GM12878 (cell line): ENCODE measurements around the gene MRPL20. TPM values are rescaled to one million over a fixed set of nuclear protein-coding genes. Genes with fewer than 3 reads are reported as not detected.
A peak's percentile ranks its signal among the peaks of the same experiment; 100 is the strongest.

ENCODE experiments used
- ATAC-seq: fragments of 200-7000 bp; cut with Tn5 transposase; 3 replicates; pipeline ENCODE4 v1.9.1; 2020; ENCODE audit warnings: mild to moderate bottlenecking, moderate library complexity
- BruUV-seq: library from RNA; stranded (reverse); fragments of 400-500 nt; replicated peaks from 2 replicates; lab custom pipeline; 2021; lab: Mats Ljungman, UMichigan
- CTCF ChIA-PET: fragments of 300-600 bp; sonication (Branson Sonifier 250); formaldehyde crosslinking; extraction: SDS; loops from one replicate; lab custom pipeline; 2021; ENCODE audit warnings: inconsistent platforms; lab: Yijun Ruan, JAX
- POLR2A ChIA-PET: fragments of 350-600 bp; formaldehyde crosslinking; extraction: SDS; loops from one replicate; lab custom pipeline; 2021; ENCODE audit warnings: inconsistent platforms; lab: Charles Lee
- RAD21 ChIA-PET: fragments of 300-600 bp; sonication (Branson Sonifier 250); formaldehyde crosslinking; loops from one replicate; lab custom pipeline; 2023; ENCODE audit warnings: antibody characterized with exemption; ENCODE audit not compliant: unreplicated experiment; lab: Charles Lee
- SMC1A ChIA-PET: fragments of 300-600 bp; sonication (Branson Sonifier 250); formaldehyde crosslinking; loops from one replicate; lab custom pipeline; 2023; ENCODE audit not compliant: unreplicated experiment, uncharacterized antibody; lab: Charles Lee
- DNase-seq: peaks from one replicate; pipeline ENCODE4 v3.0.0-alpha.2; 2011; ENCODE audit warnings: low read depth, low spot score
- FAIRE-seq: peaks from 3 replicates; lab custom pipeline; 2011; peaks lifted over from hg19 to GRCh38; lab: Jason Lieb, UNC
- H2AFZ ChIP-seq: 2 replicates; pipeline ENCODE4 v1.6.0; 2011; ENCODE audit warnings: low read depth, low read length, control low read depth; ENCODE audit not compliant: control insufficient read depth
- H3K27ac ChIP-seq: 2 replicates; pipeline ENCODE4 v1.5.1; 2011; ENCODE audit warnings: control low read depth; ENCODE audit not compliant: control insufficient read depth, insufficient read depth
- H3K27me3 ChIP-seq, 2 experiments: replicated peaks in 1 of 2; 2 replicates each; pipeline versions ENCODE4 v1.6.0 to v1.6.1; 2011; ENCODE audit warnings: low read length in 1 of 2; ENCODE audit not compliant: control insufficient read depth in 2 of 2, insufficient read depth in 2 of 2
- H3K36me3 ChIP-seq, 2 experiments: 2 replicates each; pipeline ENCODE4 v1.5.1; 2011; ENCODE audit warnings: low read length in 1 of 2; ENCODE audit not compliant: control insufficient read depth in 2 of 2, insufficient read depth in 2 of 2
- H3K4me1 ChIP-seq: 2 replicates; pipeline ENCODE4 v1.6.1; 2011; ENCODE audit warnings: mild to moderate bottlenecking, low read length, moderate library complexity, mixed read lengths; ENCODE audit not compliant: control insufficient read depth, insufficient read depth
- H3K4me2 ChIP-seq: 2 replicates; pipeline ENCODE4 v1.6.0; 2011; ENCODE audit warnings: control low read depth; ENCODE audit not compliant: control insufficient read depth, insufficient read depth
- H3K4me3 ChIP-seq: fragments of 200-600 bp; sonication (generic); 2 replicates; pipeline ENCODE4 v1.5.1; 2016
- H3K79me2 ChIP-seq: 2 replicates; pipeline ENCODE4 v1.6.0; 2011; ENCODE audit warnings: low read length; ENCODE audit not compliant: control insufficient read depth, insufficient read depth
- H3K9ac ChIP-seq: 2 replicates; pipeline ENCODE4 v1.8.0; 2011; ENCODE audit warnings: low read length, control low read depth, mixed read lengths; ENCODE audit not compliant: control insufficient read depth, insufficient read depth
- H3K9me3 ChIP-seq: replicated peaks from 3 replicates; pipeline ENCODE4 v1.5.1; 2011; ENCODE audit warnings: mild to moderate bottlenecking, low read length; ENCODE audit not compliant: control insufficient read depth, insufficient read depth
- H4K20me1 ChIP-seq: 2 replicates; pipeline ENCODE4 v1.6.0; 2011; ENCODE audit not compliant: control insufficient read depth, insufficient read depth
- ASH2L ChIP-seq: fragments of 300-600, 200-600 bp; sonication (generic); IDR thresholded peaks from 2 replicates; pipeline ENCODE4 v1.6.1; 2017; ENCODE audit warnings: low read depth, mild to moderate bottlenecking, borderline replicate concordance
- FOS ChIP-seq: IDR thresholded peaks from 3 replicates; pipeline ENCODE4 v1.6.1; 2011; ENCODE audit warnings: borderline replicate concordance; ENCODE audit not compliant: insufficient read length; ENCODE audit errors: extremely low read depth
- GATAD2B ChIP-seq: fragments of 450-650 bp; conservative IDR thresholded peaks from 2 replicates; pipeline ENCODE4 v1.6.1; 2017; ENCODE audit warnings: low read depth, mild to moderate bottlenecking, moderate library complexity
- IKZF1 ChIP-seq: fragments of 450-650 bp; conservative IDR thresholded peaks from 2 replicates; pipeline ENCODE4 v1.6.1; 2017; ENCODE audit warnings: antibody characterized with exemption, mild to moderate bottlenecking
- IRF3 ChIP-seq: fragments of 450-650 bp; IDR thresholded peaks from 2 replicates; pipeline ENCODE4 v1.6.1; 2014; ENCODE audit warnings: mild to moderate bottlenecking
- KAT2A ChIP-seq: conservative IDR thresholded peaks from 2 replicates; pipeline ENCODE4 v1.6.1; 2011; ENCODE audit warnings: low read depth, low read length; ENCODE audit not compliant: control insufficient read depth
- KLF5 ChIP-seq: fragments of 450-650 bp; IDR thresholded peaks from 2 replicates; pipeline ENCODE4 v1.6.1; 2014; ENCODE audit warnings: mild to moderate bottlenecking; ENCODE audit not compliant: partially characterized antibody
- MTA3 ChIP-seq: IDR thresholded peaks from 2 replicates; pipeline ENCODE4 v1.6.1; 2012; ENCODE audit warnings: low read length, inconsistent platforms, borderline replicate concordance
- MXI1 ChIP-seq: fragments of 150-350 bp; IDR thresholded peaks from 2 replicates; pipeline ENCODE4 v1.6.1; 2011; ENCODE audit warnings: low read depth, mild to moderate bottlenecking, inconsistent platforms, low read length, improper control_type of control experiment
- NR2F1 ChIP-seq: fragments of 450-650 bp; conservative IDR thresholded peaks from 2 replicates; pipeline ENCODE4 v1.6.1; 2017; ENCODE audit warnings: mild to moderate bottlenecking
- PML ChIP-seq: IDR thresholded peaks from 2 replicates; pipeline ENCODE4 v1.6.1; 2012; ENCODE audit warnings: low read length, inconsistent platforms
- RAD21 ChIP-seq: IDR thresholded peaks from 2 replicates; pipeline ENCODE4 v1.6.1; 2011; ENCODE audit warnings: mild to moderate bottlenecking, low read depth, low read length, moderate library complexity; ENCODE audit not compliant: insufficient read depth
- RBBP5 ChIP-seq: fragments of 200-600 bp; sonication (generic); conservative IDR thresholded peaks from 2 replicates; pipeline ENCODE4 v1.6.1; 2016
- RFX5 ChIP-seq: IDR thresholded peaks from 2 replicates; pipeline ENCODE4 v1.6.1; 2011; ENCODE audit warnings: low read depth, low read length, improper control_type of control experiment
- RUNX3 ChIP-seq: IDR thresholded peaks from 2 replicates; pipeline ENCODE4 v1.6.1; 2012; ENCODE audit warnings: low read length, inconsistent platforms
- SP1 ChIP-seq: IDR thresholded peaks from one replicate; pipeline ENCODE4 v1.6.1; 2011; ENCODE audit warnings: low read depth, low read length
- SRF ChIP-seq, 2 experiments: IDR thresholded peaks; 2 replicates each; pipeline ENCODE4 v1.6.1; 2011; ENCODE audit warnings: low read depth in 2 of 2, low read length in 2 of 2, mild to moderate bottlenecking in 1 of 2, moderate library complexity in 1 of 2
- TBL1XR1 ChIP-seq: IDR thresholded peaks from 2 replicates; pipeline ENCODE4 v1.6.1; 2012; ENCODE audit warnings: low read depth, low read length, improper control_type of control experiment
- YY1 ChIP-seq: IDR thresholded peaks from 2 replicates; pipeline ENCODE4 v1.6.1; 2011; ENCODE audit warnings: low read depth, mild to moderate bottlenecking, low read length
- ZNF207 ChIP-seq: fragments of 450-650 bp; IDR thresholded peaks from 2 replicates; pipeline ENCODE4 v1.6.1; 2014; ENCODE audit warnings: antibody characterized with exemption, mild to moderate bottlenecking, borderline replicate concordance
- ZNF384 ChIP-seq: IDR thresholded peaks from 2 replicates; pipeline ENCODE4 v1.6.1; 2012; ENCODE audit warnings: low read depth, mild to moderate bottlenecking, low read length, improper control_type of control experiment, borderline replicate concordance
- ZZZ3 ChIP-seq: IDR thresholded peaks from 2 replicates; pipeline ENCODE4 v1.6.1; 2011; ENCODE audit warnings: low read depth; ENCODE audit not compliant: control insufficient read depth, insufficient read length
- WGBS: methylation state at CpG from one replicate; pipeline ENCODE4 v1.1.6; 2016; ENCODE audit warnings: low lambda C conversion rate; ENCODE audit not compliant: insufficient replicate concordance, insufficient coverage; ENCODE audit errors: missing lambda C conversion rate; 5-methylcytosine and 5-hydroxymethylcytosine counted together
- in situ Hi-C: fragments of 300-500 bp; cut with MboI; formaldehyde crosslinking; loops from 9 replicates; pipeline ENCODE4 v1.14.3; 2018; ENCODE audit warnings: mixed read lengths
- intact Hi-C: fragments of 100-400 bp; cut with micrococcal nuclease; formaldehyde crosslinking; loops from one replicate; pipeline ENCODE4 v1.14.2; 2022; ENCODE audit not compliant: unreplicated experiment
- polyA plus RNA-seq, 11 experiments: library from polyadenylated mRNA; depleted of rRNA in 4 of 11; unstranded in 6 of 11; stranded (reverse) in 5 of 11; fragments of >200 nt; fragmentation: Nextera tagmentation in 4 of 11; fragmentation: Illumina TruSeq in 1 of 11; extraction: Ambion mirVana in 4 of 11; extraction: Trizol in 1 of 11; gene quantifications; 1 replicate in 1 of 11; 2 replicates in 10 of 11; pipeline versions ENCODE4 v1.2.1 to v1.2.3, GENCODE V29; 2011 to 2016; ENCODE audit warnings: inconsistent platforms in 2 of 11, missing spikeins in 2 of 11, low read depth in 1 of 11
- total RNA-seq, 4 experiments: library from RNA; depleted of rRNA in 3 of 4; stranded (reverse); fragments of >200 nt in 3 of 4; fragmentation: Illumina TruSeq in 1 of 4; extraction: Trizol in 1 of 4; gene quantifications; 2 replicates each; pipeline versions ENCODE4 v1.2.1 to v1.2.3, GENCODE V29; 2013 to 2021

MRPL20 gene
- total and polyA plus RNA-seq, 10 of the 15 experiments (the other 5 are each of a cell fraction or from before 2014, with no cell fraction given) = 129 to 525 (median 255) TPM

GRCh38 chr1:1441002-1441888 lies 34.2 kb upstream of the MRPL20 start:
- no peak overlapping the region for H3K4me3 ChIP-seq
- no peak overlapping the region for H3K9ac ChIP-seq
- in situ Hi-C loops (no loop called here), intact Hi-C loops (loop anchor here (2.0 kb wide), 3 partner anchors 34 to 64 kb away; partner anchors contain the start of genes CCNL2 and MRPL20)
- BruUV-seq = no TSS peak
- DNase-seq (no peak), ATAC-seq (peak; percentile 83), FAIRE-seq (no peak)
- no peaks in the 10 kb centered on the region for H4K20me1 ChIP-seq
- H2AFZ ChIP-seq = peak overlapping the region; percentile 47
- H3K36me3 ChIP-seq = no peaks in the 10 kb centered on the region
- SMC1A ChIA-PET = interaction anchor here (0.6 to 1.5 kb wide), 8 partner anchors 21 to 69 kb away, joined by 3 to 5 read pairs (median 3); partner anchors contain the start of genes AURKAIP1 and CCNL2
- H3K79me2 ChIP-seq = no peaks in the 10 kb centered on the region
- H3K27me3 ChIP-seq = no peaks in the 10 kb centered on the region
- CTCF ChIA-PET = interaction anchor here (0.5 to 2.7 kb wide), 18 partner anchors 8 to 96 kb away, joined by 3 to 17 read pairs (median 4); partner anchors contain the start of genes ATAD3C, CCNL2 and MRPL20
- RAD21 ChIA-PET = interaction anchor here (1.0 to 1.9 kb wide), 7 partner anchors 19 to 63 kb away, joined by 3 to 5 read pairs (median 4); partner anchors contain the start of gene MRPL20
- H3K4me2 ChIP-seq = no peak overlapping the region
- POLR2A ChIA-PET = interaction anchor here (0.7 to 1.8 kb wide), 2 partner anchors 39 to 42 kb away, joined by 4 read pairs; partner anchors contain the start of gene CCNL2
- peaks cover 9% of the 10 kb centered on the region for H3K4me1 ChIP-seq
- H3K9me3 ChIP-seq = no peaks in the 10 kb centered on the region
- 27% methylated on average over 29 of the region's 29 CpGs for WGBS
- no peak overlapping the region for H3K27ac ChIP-seq
- TF ChIP-seq NR2F1 = peak; percentile 36; the same call in 1 of the 2 replicates
- no peak for TF ChIP-seq RBBP5
- TF ChIP-seq ZNF207 = peak; percentile 21; the same call in 1 of the 2 replicates
- TF ChIP-seq RFX5 = no peak
- TF ChIP-seq IRF3 = no peak
- TF ChIP-seq IKZF1 = peak; percentile 21
- TF ChIP-seq RAD21 = peak; percentile 56
- TF ChIP-seq ASH2L = no peak
- TF ChIP-seq PML = no peak
- TF ChIP-seq FOS = no peak
- 0 out of 2 replicates have a peak, but pooled peaks have one; percentile 33 for TF ChIP-seq MXI1
- TF ChIP-seq KAT2A = no peak
- no peak for TF ChIP-seq ZZZ3
- no peak for TF ChIP-seq MTA3
- TF ChIP-seq YY1 = peak; percentile 73
- TF ChIP-seq SRF (IDR thresholded peaks at IDR 0.05; ENCODE audit: low read depth in 2 of 2, low read length in 2 of 2) = no peak
- TF ChIP-seq SP1 = no peak
- no peak for TF ChIP-seq TBL1XR1
- TF ChIP-seq RUNX3 = peak; percentile 48
- no peak for TF ChIP-seq ZNF384
- peak; percentile 66; the same call in 1 of the 2 replicates for TF ChIP-seq GATAD2B
- no peak for TF ChIP-seq KLF5
